Endothelial cell (in vitro differentiated cells): ENCODE measurements around the gene ADAMTSL2. TPM values are rescaled to one million over a fixed set of nuclear protein-coding genes. Genes with fewer than 3 reads are reported as not detected.

Experiments used
- DNase-seq: peaks from one replicate; pipeline ENCODE4 v3.0.0; 2021; ENCODE audit warnings: low spot score
- H3K27ac Mint-ChIP-seq: one replicate; pipeline ENCODE4 v1.8.0; 2021; ENCODE audit warnings: mixed read lengths, inconsistent platforms; ENCODE audit not compliant: unreplicated experiment
- H3K27me3 Mint-ChIP-seq: one replicate; pipeline ENCODE4 v1.8.0; 2021; ENCODE audit warnings: mild to moderate bottlenecking, moderate library complexity, mixed read lengths, inconsistent platforms; ENCODE audit not compliant: unreplicated experiment
- H3K36me3 Mint-ChIP-seq: one replicate; pipeline ENCODE4 v1.8.0; 2021; ENCODE audit warnings: mild to moderate bottlenecking, low read depth, mixed read lengths, inconsistent platforms; ENCODE audit not compliant: unreplicated experiment
- H3K4me1 Mint-ChIP-seq: one replicate; pipeline ENCODE4 v1.8.0; 2021; ENCODE audit warnings: mild to moderate bottlenecking, mixed read lengths, inconsistent platforms; ENCODE audit not compliant: unreplicated experiment
- H3K4me3 Mint-ChIP-seq: one replicate; pipeline ENCODE4 v1.8.0; 2021; ENCODE audit warnings: mild to moderate bottlenecking, mixed read lengths, inconsistent platforms; ENCODE audit not compliant: unreplicated experiment
- H3K9me3 Mint-ChIP-seq: one replicate; pipeline ENCODE4 v1.8.0; 2021; ENCODE audit warnings: mixed read lengths, inconsistent platforms; ENCODE audit not compliant: unreplicated experiment
- total RNA-seq: library from RNA; stranded (reverse); fragmentation: NEBNext Ultra II Directional; extraction: Animal tissue kit (Norgen Biotek cat#: 25700); gene quantifications from one replicate; pipeline ENCODE4 v1.2.1, GENCODE V29; 2021; ENCODE audit not compliant: unreplicated experiment
- TF ChIP-seq, protein P1 (sequence below): fragments of 200-600 bp; sonication (generic); IDR thresholded peaks from one replicate; pipeline ENCODE4 v1.5.0; 2021; ENCODE audit warnings: antibody characterized with exemption; ENCODE audit not compliant: unreplicated experiment

ADAMTSL2 gene
- total RNA-seq, 1 donor from 2014 or later, result 5.9 TPM

DNA sequence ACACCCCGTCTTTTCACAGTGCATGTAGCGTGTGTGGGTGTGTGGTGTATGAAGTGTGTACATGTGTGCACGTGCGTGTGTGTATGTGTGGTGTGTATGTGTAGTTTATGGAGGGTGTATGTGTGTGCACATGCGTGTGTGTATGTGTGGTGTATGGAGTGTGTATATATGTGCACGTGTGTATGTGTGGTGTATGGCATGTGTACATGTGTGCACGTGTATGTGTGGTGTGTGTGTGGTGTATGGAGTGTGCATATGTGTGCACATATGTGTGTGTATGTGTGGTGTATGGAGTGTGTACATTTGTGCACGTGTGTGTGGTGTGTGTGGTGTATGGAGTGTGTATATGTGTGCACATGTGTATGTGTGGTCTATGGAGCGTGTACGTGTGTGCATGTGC is 22.9 kb upstream of the ADAMTSL2 start:
- TF ChIP-seq, protein P1, sequence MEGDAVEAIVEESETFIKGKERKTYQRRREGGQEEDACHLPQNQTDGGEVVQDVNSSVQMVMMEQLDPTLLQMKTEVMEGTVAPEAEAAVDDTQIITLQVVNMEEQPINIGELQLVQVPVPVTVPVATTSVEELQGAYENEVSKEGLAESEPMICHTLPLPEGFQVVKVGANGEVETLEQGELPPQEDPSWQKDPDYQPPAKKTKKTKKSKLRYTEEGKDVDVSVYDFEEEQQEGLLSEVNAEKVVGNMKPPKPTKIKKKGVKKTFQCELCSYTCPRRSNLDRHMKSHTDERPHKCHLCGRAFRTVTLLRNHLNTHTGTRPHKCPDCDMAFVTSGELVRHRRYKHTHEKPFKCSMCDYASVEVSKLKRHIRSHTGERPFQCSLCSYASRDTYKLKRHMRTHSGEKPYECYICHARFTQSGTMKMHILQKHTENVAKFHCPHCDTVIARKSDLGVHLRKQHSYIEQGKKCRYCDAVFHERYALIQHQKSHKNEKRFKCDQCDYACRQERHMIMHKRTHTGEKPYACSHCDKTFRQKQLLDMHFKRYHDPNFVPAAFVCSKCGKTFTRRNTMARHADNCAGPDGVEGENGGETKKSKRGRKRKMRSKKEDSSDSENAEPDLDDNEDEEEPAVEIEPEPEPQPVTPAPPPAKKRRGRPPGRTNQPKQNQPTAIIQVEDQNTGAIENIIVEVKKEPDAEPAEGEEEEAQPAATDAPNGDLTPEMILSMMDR, result no peak
- Mint-ChIP-seq H3K9me3 (no peaks in the 10 kb centered on the region), H3K27me3 (peaks cover 4% of the 10 kb centered on the region), H3K36me3 (no peaks in the 10 kb centered on the region), H3K4me3 (no peak overlapping the region), H3K27ac (no peak overlapping the region), H3K4me1 (peaks cover 8% of the 10 kb centered on the region)
- DNase-seq, result no peak

DNA sequence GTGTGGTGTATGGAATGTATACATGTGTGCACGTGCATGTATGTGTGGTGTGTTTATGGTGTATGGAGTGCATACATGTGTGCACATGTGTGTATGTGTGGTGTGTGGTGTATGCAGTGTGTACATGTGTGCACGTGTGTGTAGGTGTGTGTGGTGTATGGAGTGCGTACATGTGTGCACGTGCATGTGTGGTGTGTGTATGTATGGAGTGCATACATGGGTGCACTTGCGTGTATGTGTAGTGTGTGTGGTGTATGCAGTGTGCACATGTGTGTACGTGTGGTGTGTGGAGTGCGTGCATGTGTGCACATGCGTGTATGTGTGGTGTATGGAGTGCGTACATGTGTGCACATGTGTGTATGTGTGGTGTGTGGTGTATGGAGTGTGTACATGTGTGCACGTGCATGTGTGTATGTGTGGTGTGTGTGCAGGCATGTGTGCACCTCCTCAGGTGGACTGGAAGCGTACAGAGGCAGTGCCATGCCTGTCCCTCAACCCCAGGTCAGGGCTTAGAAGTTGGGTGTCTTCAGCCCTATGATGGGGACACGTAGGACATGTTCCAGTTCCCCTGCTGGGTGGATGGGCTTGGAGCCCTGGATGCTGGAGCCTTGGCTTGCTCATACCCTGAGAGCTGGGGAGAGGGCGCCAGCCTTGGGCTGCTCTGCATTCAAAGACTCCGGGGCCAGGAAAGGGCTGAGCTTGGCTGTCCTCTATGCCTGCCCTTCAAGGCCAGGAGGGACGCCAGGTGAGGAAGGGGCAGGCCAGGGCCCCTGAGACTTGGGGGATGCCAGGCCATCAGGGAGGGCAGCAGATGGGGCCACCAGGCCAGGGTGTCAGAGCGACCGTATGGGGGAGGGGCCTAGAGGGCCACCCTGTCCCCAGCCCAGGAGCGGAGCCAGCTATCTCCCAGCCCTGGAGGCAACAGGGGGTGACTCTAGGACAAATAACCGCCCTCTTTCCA is 22.0 kb upstream of the ADAMTSL2 start:
- no peak overlapping the region for H3K4me3 Mint-ChIP-seq
- peaks cover 8% of the 10 kb centered on the region for H3K4me1 Mint-ChIP-seq
- no peaks in the 10 kb centered on the region for H3K9me3 Mint-ChIP-seq
- TF ChIP-seq, protein P1, result no peak
- H3K36me3 Mint-ChIP-seq, result no peaks in the 10 kb centered on the region
- peaks cover 4% of the 10 kb centered on the region for H3K27me3 Mint-ChIP-seq
- no peak for DNase-seq
- H3K27ac Mint-ChIP-seq, result no peak overlapping the region

DNA sequence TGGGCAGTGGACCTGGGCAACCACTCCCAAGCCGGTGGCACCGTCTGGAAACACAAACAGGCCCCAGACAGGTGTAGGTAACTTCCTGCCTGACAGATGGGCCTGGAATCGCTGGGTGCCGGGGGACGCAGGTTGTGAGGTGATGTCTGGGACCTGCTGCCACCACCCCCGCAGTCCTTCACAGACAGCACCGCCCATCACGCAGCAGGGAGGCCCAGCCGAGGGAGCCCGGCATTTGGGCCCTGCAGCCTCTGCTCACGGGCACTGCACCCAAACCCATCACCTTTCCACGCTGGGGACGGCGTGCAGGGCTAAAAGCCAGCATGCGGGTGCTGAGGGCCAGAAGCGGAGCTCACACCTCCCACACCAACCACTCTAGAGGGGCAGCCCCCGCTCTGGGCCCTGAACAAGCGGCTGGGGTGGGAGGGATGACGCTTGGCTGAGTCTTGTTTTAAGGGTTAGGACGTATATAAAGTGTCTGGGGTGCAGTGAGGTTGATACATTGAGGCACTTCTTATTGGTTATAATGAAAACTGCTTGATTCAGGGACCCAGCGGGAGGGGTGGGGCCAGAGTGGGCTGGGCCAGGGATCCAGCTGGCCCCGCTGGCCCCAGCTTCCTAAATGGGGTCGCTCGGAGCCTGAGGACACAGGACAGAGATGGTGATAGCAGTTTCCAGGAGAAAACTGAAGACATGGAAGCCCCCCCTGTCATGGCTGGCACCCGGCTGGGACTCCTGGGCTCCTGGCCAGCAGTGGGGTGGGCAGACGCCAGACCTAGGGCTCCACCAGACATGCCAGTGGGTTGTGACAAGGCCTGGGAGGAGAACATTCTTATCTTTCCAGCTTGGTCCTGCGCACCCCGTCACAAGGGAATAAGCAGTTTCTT is 21.0 kb upstream of the ADAMTSL2 start:
- no peaks in the 10 kb centered on the region for H3K36me3 Mint-ChIP-seq
- no peak for DNase-seq
- peaks cover 4% of the 10 kb centered on the region for H3K27me3 Mint-ChIP-seq
- H3K4me1 Mint-ChIP-seq, result peaks cover 8% of the 10 kb centered on the region
- no peak overlapping the region for H3K27ac Mint-ChIP-seq
- TF ChIP-seq, protein P1, result no peak
- no peak overlapping the region for H3K4me3 Mint-ChIP-seq
- no peaks in the 10 kb centered on the region for H3K9me3 Mint-ChIP-seq

DNA sequence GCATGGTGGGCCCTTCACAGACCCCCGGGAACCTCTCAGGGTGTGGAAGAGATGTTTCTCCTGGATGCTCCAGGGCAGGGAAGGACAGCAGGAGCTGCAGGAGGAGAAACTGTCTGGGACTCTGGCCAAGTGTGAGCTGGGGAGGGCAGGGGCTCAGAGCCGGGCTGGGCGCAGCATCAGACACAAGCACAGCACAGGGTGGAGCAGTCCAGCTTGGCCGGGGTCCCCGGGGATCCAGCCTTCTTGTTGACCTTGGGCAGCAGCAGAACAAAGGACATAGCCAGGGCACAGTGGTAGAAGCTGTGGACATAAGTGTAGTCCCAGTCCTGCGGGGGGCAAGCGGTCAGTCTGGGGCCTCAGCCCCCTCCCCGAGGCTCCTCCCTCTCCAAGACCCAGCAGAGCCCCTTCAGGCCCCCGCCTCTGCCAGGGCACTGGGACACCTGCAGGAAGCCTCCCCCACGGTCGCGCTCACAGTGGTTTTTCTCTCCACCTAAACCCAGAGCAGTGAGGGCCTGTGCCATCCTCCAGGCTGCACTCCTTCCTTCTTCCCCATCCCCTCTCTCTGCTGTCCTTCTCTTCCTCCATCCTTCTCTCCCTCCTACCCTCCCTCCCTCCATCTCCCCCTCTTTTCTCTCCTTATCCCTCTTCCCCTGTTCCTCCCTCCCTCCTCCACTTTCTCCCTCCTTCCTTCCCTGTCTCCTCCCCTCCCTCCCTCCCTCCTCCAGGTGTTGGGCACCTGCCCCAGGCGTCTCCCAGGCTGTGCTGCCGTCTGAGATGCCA is 19.9 kb upstream of the ADAMTSL2 start:
- TF ChIP-seq, protein P1, result no peak
- Mint-ChIP-seq H3K36me3 (no peaks in the 10 kb centered on the region), H3K27ac (no peak overlapping the region), H3K27me3 (peaks cover 3% of the 10 kb centered on the region), H3K4me3 (no peak overlapping the region), H3K4me1 (peaks cover under 1% of the 10 kb centered on the region), H3K9me3 (no peaks in the 10 kb centered on the region)
- DNase-seq, result no peak
